Measurements from ENCODE around the gene IMPDH1. TPM values are rescaled to one million over a fixed set of nuclear protein-coding genes. Genes with fewer than 3 reads are reported as not detected.
"Not testable (repeated sequence)": the region's sequence is repeated elsewhere in the genome, so short reads cannot be mapped to it uniquely, and the experiment has no call there.

The IMPDH1 gene
- total and polyA plus RNA-seq, 10 of the 15 experiments (the other 5 are each of a cell fraction or from before 2014, with no cell fraction given) = 0.50 to 61.3 (median 41.8) TPM

DNA sequence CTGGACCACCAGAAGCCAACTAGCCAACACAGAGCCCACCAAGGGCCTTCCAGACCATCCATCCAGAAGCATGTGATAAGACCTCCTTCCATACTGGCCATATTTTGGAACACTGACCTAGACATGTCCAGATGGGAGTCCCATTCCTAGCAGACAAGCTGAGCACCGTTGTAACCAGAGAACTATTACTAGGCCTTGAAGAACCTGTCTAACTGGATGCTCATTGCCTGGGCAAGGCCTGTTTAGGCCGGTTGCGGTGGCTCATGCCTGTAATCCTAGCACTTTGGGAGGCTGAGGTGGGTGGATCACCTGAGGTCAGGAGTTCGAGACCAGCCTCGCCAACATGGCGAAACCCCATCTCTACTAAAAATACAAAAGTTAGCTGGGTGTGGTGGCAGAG lies 47.6 kb upstream of the IMPDH1 start:
- H3K27me3 ChIP-seq (replicated peaks in 1 of 2; ENCODE audit: control insufficient read depth in 2 of 2, insufficient read depth in 2 of 2, low read length in 1 of 2); H3K27ac ChIP-seq (ENCODE audit: control insufficient read depth, insufficient read depth); H3K36me3 ChIP-seq (ENCODE audit: control insufficient read depth in 2 of 2, insufficient read depth in 2 of 2, low read length in 1 of 2); H4K20me1 ChIP-seq (ENCODE audit: control insufficient read depth, insufficient read depth); BruUV-seq (replicated peaks); H2AFZ ChIP-seq (ENCODE audit: control insufficient read depth, low read depth, low read length); H3K9me3 ChIP-seq (replicated peaks; ENCODE audit: control insufficient read depth, insufficient read depth, low read length); FAIRE-seq; ATAC-seq; DNase-seq (ENCODE audit: low read depth, low spot score); in situ Hi-C loops (cut with MboI): not testable (repeated sequence)
- Histone ChIP-seq H3K79me2 (ENCODE audit: control insufficient read depth, insufficient read depth, low read length) (peaks cover 51% of the 10 kb centered on the region), H3K4me2 (ENCODE audit: control insufficient read depth, insufficient read depth) (peak overlapping the region; percentile 64), H3K4me1 (ENCODE audit: control insufficient read depth, insufficient read depth, low read length) (peaks cover 29% of the 10 kb centered on the region), H3K9ac (ENCODE audit: control insufficient read depth, insufficient read depth, low read length) (peak overlapping the region; percentile 80; the same call in 1 of the 2 replicates), H3K4me3 (peak overlapping the region; percentile 78)
- TF ChIP-seq, protein P1, sequence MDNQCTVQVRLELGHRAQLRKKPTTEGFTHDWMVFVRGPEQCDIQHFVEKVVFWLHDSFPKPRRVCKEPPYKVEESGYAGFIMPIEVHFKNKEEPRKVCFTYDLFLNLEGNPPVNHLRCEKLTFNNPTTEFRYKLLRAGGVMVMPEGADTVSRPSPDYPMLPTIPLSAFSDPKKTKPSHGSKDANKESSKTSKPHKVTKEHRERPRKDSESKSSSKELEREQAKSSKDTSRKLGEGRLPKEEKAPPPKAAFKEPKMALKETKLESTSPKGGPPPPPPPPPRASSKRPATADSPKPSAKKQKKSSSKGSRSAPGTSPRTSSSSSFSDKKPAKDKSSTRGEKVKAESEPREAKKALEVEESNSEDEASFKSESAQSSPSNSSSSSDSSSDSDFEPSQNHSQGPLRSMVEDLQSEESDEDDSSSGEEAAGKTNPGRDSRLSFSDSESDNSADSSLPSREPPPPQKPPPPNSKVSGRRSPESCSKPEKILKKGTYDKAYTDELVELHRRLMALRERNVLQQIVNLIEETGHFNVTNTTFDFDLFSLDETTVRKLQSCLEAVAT (IDR thresholded peaks at IDR 0.05) = peak; percentile 77; the same call in 1 of the 2 replicates
- POLR2A ChIA-PET = interaction anchor here (0.7 to 2.0 kb wide), 3 partner anchors 9 to 27 kb away, joined by 3 to 6 read pairs (median 4); no protein-coding TSS in a partner anchor
- CTCF ChIA-PET = interaction anchor here (0.7 to 11.3 kb wide), 5 partner anchors 9 to 30 kb away, joined by 3 to 227 read pairs (median 7); no protein-coding TSS in a partner anchor
- RAD21 ChIA-PET (ENCODE audit: unreplicated experiment) = interaction anchor here (1.0 to 2.0 kb wide), 5 partner anchors 14 to 30 kb away, joined by 3 to 16 read pairs (median 3); no protein-coding TSS in a partner anchor
- WGBS (ENCODE audit: insufficient coverage, insufficient replicate concordance, low lambda C conversion rate, missing lambda C conversion rate) = 98% methylated on average over 6 of the region's 6 CpGs
- SMC1A ChIA-PET (ENCODE audit: uncharacterized antibody, unreplicated experiment) = interaction anchor here (0.9 to 2.0 kb wide), 7 partner anchors 13 to 32 kb away, joined by 3 to 23 read pairs (median 6); no protein-coding TSS in a partner anchor
- intact Hi-C loops (cut with micrococcal nuclease; ENCODE audit: unreplicated experiment) = loop anchor here (10.0 kb wide), 1 partner anchor 427 kb away; no protein-coding TSS in a partner anchor

DNA sequence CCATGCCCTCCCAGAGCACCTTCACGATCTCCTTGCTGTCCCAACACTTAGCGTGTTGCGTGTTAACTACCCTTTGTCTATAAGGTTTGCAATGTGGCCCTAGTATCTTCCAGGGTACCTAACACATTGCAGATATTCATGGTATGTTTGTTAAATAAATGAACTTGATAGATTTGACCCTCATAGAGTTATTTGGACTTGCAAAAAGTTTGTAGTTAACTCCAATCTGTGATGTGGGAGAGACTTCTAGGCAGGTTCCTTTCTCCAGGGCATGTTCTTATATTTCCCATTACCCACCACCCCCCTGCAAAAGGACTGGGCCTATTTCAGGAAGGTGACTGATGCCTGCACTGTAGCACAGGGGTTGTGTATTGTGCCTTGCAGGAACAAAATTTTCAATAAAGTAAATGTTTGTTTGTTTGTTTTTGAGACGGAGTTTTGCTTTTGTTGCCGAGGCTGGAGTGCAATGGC lies 46.5 kb upstream of the IMPDH1 start:
- peak overlapping the region; percentile 80 for H3K9ac ChIP-seq (ENCODE audit: control insufficient read depth, insufficient read depth, low read length)
- POLR2A ChIA-PET = interaction anchor here (0.8 to 4.8 kb wide), 4 partner anchors 11 to 564 kb away, joined by 3 to 52 read pairs (median 5); no protein-coding TSS in a partner anchor
- H3K4me2 ChIP-seq (ENCODE audit: control insufficient read depth, insufficient read depth) = peak overlapping the region; percentile 93
- RAD21 ChIA-PET (ENCODE audit: unreplicated experiment) = interaction anchor here (3.2 kb wide), 1 partner anchor 28 kb away, joined by 28 read pairs; no protein-coding TSS in a partner anchor
- BruUV-seq (replicated peaks) = no TSS peak
- peaks cover 0 to 4% of the 10 kb centered on the region in 2 experiments; a peak in 1 of 4 replicates for H3K36me3 ChIP-seq (ENCODE audit: control insufficient read depth in 2 of 2, insufficient read depth in 2 of 2, low read length in 1 of 2)
- no peaks in the 10 kb centered on the region for H3K27me3 ChIP-seq (replicated peaks in 1 of 2; ENCODE audit: control insufficient read depth in 2 of 2, insufficient read depth in 2 of 2, low read length in 1 of 2)
- peak overlapping the region; percentile 78 for H3K4me3 ChIP-seq
- in situ Hi-C loops (cut with MboI) (no loop called here), intact Hi-C loops (cut with micrococcal nuclease; ENCODE audit: unreplicated experiment) (loop anchor here (10.0 kb wide), 1 partner anchor 429 kb away; no protein-coding TSS in a partner anchor)
- peaks cover 29% of the 10 kb centered on the region for H3K4me1 ChIP-seq (ENCODE audit: control insufficient read depth, insufficient read depth, low read length)
- H3K27ac ChIP-seq (ENCODE audit: control insufficient read depth, insufficient read depth) = peak overlapping the region; percentile 84
- ATAC-seq (peak; percentile 21), DNase-seq (ENCODE audit: low read depth, low spot score) (no peak), FAIRE-seq (no peak)
- peak overlapping the region; percentile 64 for H2AFZ ChIP-seq (ENCODE audit: control insufficient read depth, low read depth, low read length)
- 5% methylated on average over 5 of the region's 5 CpGs for WGBS (ENCODE audit: insufficient coverage, insufficient replicate concordance, low lambda C conversion rate, missing lambda C conversion rate)
- no peaks in the 10 kb centered on the region for H3K9me3 ChIP-seq (replicated peaks; ENCODE audit: control insufficient read depth, insufficient read depth, low read length)
- CTCF ChIA-PET = interaction anchor here (2.1 to 11.3 kb wide), 2 partner anchors 22 to 29 kb away, joined by 7 to 227 read pairs; no protein-coding TSS in a partner anchor
- no peaks in the 10 kb centered on the region for H4K20me1 ChIP-seq (ENCODE audit: control insufficient read depth, insufficient read depth)
- SMC1A ChIA-PET (ENCODE audit: uncharacterized antibody, unreplicated experiment) = interaction anchor here (1.5 kb wide), 1 partner anchor 15 kb away, joined by 4 read pairs; no protein-coding TSS in a partner anchor
- peaks cover 50% of the 10 kb centered on the region for H3K79me2 ChIP-seq (ENCODE audit: control insufficient read depth, insufficient read depth, low read length)
- TF ChIP-seq NFIC (IDR thresholded peaks at IDR 0.05; ENCODE audit: low read depth, low read length) = no peak
- TF ChIP-seq NFXL1 (IDR thresholded peaks at IDR 0.05; ENCODE audit: borderline replicate concordance) = no peak
- TF ChIP-seq, protein P2, sequence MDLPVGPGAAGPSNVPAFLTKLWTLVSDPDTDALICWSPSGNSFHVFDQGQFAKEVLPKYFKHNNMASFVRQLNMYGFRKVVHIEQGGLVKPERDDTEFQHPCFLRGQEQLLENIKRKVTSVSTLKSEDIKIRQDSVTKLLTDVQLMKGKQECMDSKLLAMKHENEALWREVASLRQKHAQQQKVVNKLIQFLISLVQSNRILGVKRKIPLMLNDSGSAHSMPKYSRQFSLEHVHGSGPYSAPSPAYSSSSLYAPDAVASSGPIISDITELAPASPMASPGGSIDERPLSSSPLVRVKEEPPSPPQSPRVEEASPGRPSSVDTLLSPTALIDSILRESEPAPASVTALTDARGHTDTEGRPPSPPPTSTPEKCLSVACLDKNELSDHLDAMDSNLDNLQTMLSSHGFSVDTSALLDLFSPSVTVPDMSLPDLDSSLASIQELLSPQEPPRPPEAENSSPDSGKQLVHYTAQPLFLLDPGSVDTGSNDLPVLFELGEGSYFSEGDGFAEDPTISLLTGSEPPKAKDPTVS (IDR thresholded peaks at IDR 0.05; ENCODE audit: low read depth, low read length) = no peak
- TF ChIP-seq SIX5 (IDR thresholded peaks at IDR 0.05; ENCODE audit: low read depth, low read length, severe bottlenecking) = no peak
- TF ChIP-seq DPF2 (IDR thresholded peaks at IDR 0.05) = no peak
- no peak for TF ChIP-seq MYB (IDR thresholded peaks at IDR 0.05; ENCODE audit: borderline replicate concordance, low read depth, low read length)
- no peak for TF ChIP-seq ZBED1 (IDR thresholded peaks at IDR 0.05; ENCODE audit: borderline replicate concordance)
- TF ChIP-seq SREBF2 (IDR thresholded peaks at IDR 0.05; ENCODE audit: low read length) = no peak
- no peak for TF ChIP-seq RCOR1 (conservative IDR thresholded peaks at IDR 0.05; ENCODE audit: low read depth, low read length)
- TF ChIP-seq NBN (IDR thresholded peaks at IDR 0.05) = no peak
- TF ChIP-seq SMAD5 (IDR thresholded peaks at IDR 0.05; ENCODE audit: low read depth) = no peak
- TF ChIP-seq, protein P3, sequence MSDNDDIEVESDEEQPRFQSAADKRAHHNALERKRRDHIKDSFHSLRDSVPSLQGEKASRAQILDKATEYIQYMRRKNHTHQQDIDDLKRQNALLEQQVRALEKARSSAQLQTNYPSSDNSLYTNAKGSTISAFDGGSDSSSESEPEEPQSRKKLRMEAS (IDR thresholded peaks at IDR 0.05; ENCODE audit: low read depth, low read length) = no peak

All from GM12878 (cell line).